ENCODE results near the gene EYS.

GRCh38 chr6:65113581-65113980, 593.4 kb downstream of the EYS start:
- TF ChIP-seq, protein P1, sequence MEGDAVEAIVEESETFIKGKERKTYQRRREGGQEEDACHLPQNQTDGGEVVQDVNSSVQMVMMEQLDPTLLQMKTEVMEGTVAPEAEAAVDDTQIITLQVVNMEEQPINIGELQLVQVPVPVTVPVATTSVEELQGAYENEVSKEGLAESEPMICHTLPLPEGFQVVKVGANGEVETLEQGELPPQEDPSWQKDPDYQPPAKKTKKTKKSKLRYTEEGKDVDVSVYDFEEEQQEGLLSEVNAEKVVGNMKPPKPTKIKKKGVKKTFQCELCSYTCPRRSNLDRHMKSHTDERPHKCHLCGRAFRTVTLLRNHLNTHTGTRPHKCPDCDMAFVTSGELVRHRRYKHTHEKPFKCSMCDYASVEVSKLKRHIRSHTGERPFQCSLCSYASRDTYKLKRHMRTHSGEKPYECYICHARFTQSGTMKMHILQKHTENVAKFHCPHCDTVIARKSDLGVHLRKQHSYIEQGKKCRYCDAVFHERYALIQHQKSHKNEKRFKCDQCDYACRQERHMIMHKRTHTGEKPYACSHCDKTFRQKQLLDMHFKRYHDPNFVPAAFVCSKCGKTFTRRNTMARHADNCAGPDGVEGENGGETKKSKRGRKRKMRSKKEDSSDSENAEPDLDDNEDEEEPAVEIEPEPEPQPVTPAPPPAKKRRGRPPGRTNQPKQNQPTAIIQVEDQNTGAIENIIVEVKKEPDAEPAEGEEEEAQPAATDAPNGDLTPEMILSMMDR (IDR thresholded peaks at IDR 0.05): no peak
- TF ChIP-seq ZC3H11A (IDR thresholded peaks at IDR 0.05) (no peak), EP300 (IDR thresholded peaks at IDR 0.05) (no peak), POLR2A (IDR thresholded peaks at IDR 0.05; ENCODE audit: low read length) (no peak), CBX2 (IDR thresholded peaks at IDR 0.05; ENCODE audit: borderline replicate concordance, low read depth) (no peak), RAD21 (conservative IDR thresholded peaks at IDR 0.05 in 1 of 2, IDR thresholded peaks at IDR 0.05 in 1 of 2) (no peak), POLR2AphosphoS2 (conservative IDR thresholded peaks at IDR 0.05; ENCODE audit: low read length) (no peak), KDM1A (IDR thresholded peaks at IDR 0.05; ENCODE audit: low read depth) (no peak), MAFK (IDR thresholded peaks at IDR 0.05; ENCODE audit: partially characterized antibody) (no peak), NFE2L2 (conservative IDR thresholded peaks at IDR 0.05; ENCODE audit: low read length) (no peak), CEBPB (IDR thresholded peaks at IDR 0.05) (no peak), HDAC2 (IDR thresholded peaks at IDR 0.05) (no peak), RCOR1 (IDR thresholded peaks at IDR 0.05; ENCODE audit: low read depth, low read length) (no peak)

Data from A549 (cell line).